GM23338 (cell line): ENCODE results near the gene ATP6V1A. TPM values are rescaled to one million over a fixed set of nuclear protein-coding genes. Genes with fewer than 3 reads are reported as not detected.

Source experiments
- ATAC-seq: fragments of 200-7000 bp; cut with Tn5 transposase; 3 replicates; pipeline ENCODE4 v1.9.1; 2020
- DNase-seq: peaks from one replicate; pipeline ENCODE4 v3.0.0-alpha.2; 2015; ENCODE audit warnings: low spot score
- H2AFZ ChIP-seq: fragments of 200-600 bp; sonication (generic); 2 replicates; pipeline ENCODE4 v1.8.0; 2016; ENCODE audit warnings: antibody characterized with exemption, mild to moderate bottlenecking, moderate library complexity
- H3F3A ChIP-seq: fragments of 200-600 bp; sonication (generic); replicated peaks from 2 replicates; pipeline ENCODE4 v1.8.0; 2017; ENCODE audit warnings: antibody characterized with exemption, mixed run types, low read depth
- H3K27ac ChIP-seq: fragments of 200-600 bp; sonication (generic); 2 replicates; pipeline ENCODE4 v1.6.1; 2016; ENCODE audit warnings: low read depth
- H3K27me3 ChIP-seq: fragments of 200-600 bp; sonication (generic); 2 replicates; pipeline ENCODE4 v1.8.0; 2016; ENCODE audit warnings: mild to moderate bottlenecking, mixed run types, moderate library complexity; ENCODE audit not compliant: insufficient read depth
- H3K36me3 ChIP-seq: fragments of 200-600 bp; sonication (generic); 2 replicates; pipeline ENCODE4 v1.8.0; 2016; ENCODE audit warnings: mild to moderate bottlenecking; ENCODE audit not compliant: insufficient read depth
- H3K4me1 ChIP-seq: fragments of 200-600 bp; sonication (generic); 2 replicates; pipeline ENCODE4 v1.8.0; 2016; ENCODE audit warnings: mild to moderate bottlenecking, moderate library complexity; ENCODE audit not compliant: insufficient read depth
- H3K4me2 ChIP-seq: fragments of 200-600 bp; sonication (generic); 2 replicates; pipeline ENCODE4 v1.7.1; 2017; ENCODE audit warnings: mixed run types
- H3K4me3 ChIP-seq: fragments of 200-600 bp; sonication (generic); 2 replicates; pipeline ENCODE4 v1.6.1; 2016; ENCODE audit warnings: mixed run types
- H3K79me2 ChIP-seq: fragments of 200-600 bp; sonication (generic); replicated peaks from 2 replicates; pipeline ENCODE4 v1.8.0; 2017; ENCODE audit warnings: mild to moderate bottlenecking; ENCODE audit not compliant: insufficient read depth
- H3K9me2 ChIP-seq: fragments of 200-600 bp; sonication (generic); 2 replicates; pipeline ENCODE4 v1.8.0; 2017; ENCODE audit not compliant: insufficient read depth
- H4K20me1 ChIP-seq: fragments of 200-600 bp; sonication (generic); replicated peaks from 2 replicates; pipeline ENCODE4 v1.8.0; 2017; ENCODE audit warnings: mild to moderate bottlenecking; ENCODE audit not compliant: insufficient read depth
- H3K27ac Mint-ChIP-seq: 2 replicates; pipeline ENCODE4 v1.8.0; 2020; ENCODE audit warnings: inconsistent platforms, mild to moderate bottlenecking, moderate library complexity, mixed read lengths
- H3K27me3 Mint-ChIP-seq: 3 replicates; pipeline ENCODE4 v1.8.0; 2022; ENCODE audit warnings: low read depth, mild to moderate bottlenecking, moderate library complexity, mixed read lengths, inconsistent platforms; ENCODE audit not compliant: insufficient read depth, poor library complexity
- H3K36me3 Mint-ChIP-seq: 3 replicates; pipeline ENCODE4 v1.8.0; 2021; ENCODE audit warnings: low read depth, mild to moderate bottlenecking, inconsistent platforms, moderate library complexity, mixed read lengths
- H3K4me1 Mint-ChIP-seq: 3 replicates; pipeline ENCODE4 v1.8.0; 2020; ENCODE audit warnings: mild to moderate bottlenecking, inconsistent platforms, mixed read lengths
- H3K4me3 Mint-ChIP-seq: 3 replicates; pipeline ENCODE4 v1.8.0; 2021; ENCODE audit warnings: moderate library complexity, mild to moderate bottlenecking, inconsistent platforms, mixed read lengths
- H3K9me3 Mint-ChIP-seq: 3 replicates; pipeline ENCODE4 v1.8.0; 2020; ENCODE audit warnings: moderate library complexity, mild to moderate bottlenecking, inconsistent platforms, mixed read lengths
- CREB1 ChIP-seq: fragments of 250-450 bp; sonication (Bioruptor Pico); IDR thresholded peaks from 2 replicates; pipeline ENCODE4 v1.5.0; 2020; ENCODE audit warnings: low read depth, mild to moderate bottlenecking, moderate library complexity
- EZH2 ChIP-seq: fragments of 200-600 bp; sonication (generic); IDR thresholded peaks from one replicate; pipeline ENCODE4 v1.8.0; 2017; ENCODE audit warnings: antibody characterized with exemption, mild to moderate bottlenecking, low read depth; ENCODE audit not compliant: unreplicated experiment
- EZH2phosphoT487 ChIP-seq: fragments of 200-600 bp; sonication (generic); IDR thresholded peaks from one replicate; pipeline ENCODE4 v1.8.1; 2018; ENCODE audit warnings: antibody characterized with exemption; ENCODE audit not compliant: unreplicated experiment
- JUNB ChIP-seq: IDR thresholded peaks from one replicate; pipeline ENCODE4 v1.6.1; 2016; ENCODE audit warnings: antibody characterized with exemption; ENCODE audit not compliant: unreplicated experiment
- NANOG ChIP-seq: IDR thresholded peaks from 2 replicates; pipeline ENCODE4 v1.6.1; 2016; ENCODE audit warnings: antibody characterized with exemption, borderline replicate concordance
- POLR2AphosphoS5 ChIP-seq: IDR thresholded peaks from 2 replicates; pipeline ENCODE4 v1.6.1; 2016; ENCODE audit warnings: antibody characterized with exemption, low read depth
- STAT1 ChIP-seq: IDR thresholded peaks from one replicate; pipeline ENCODE4 v1.6.1; 2016; ENCODE audit warnings: antibody characterized with exemption; ENCODE audit not compliant: unreplicated experiment
- ZNF114 ChIP-seq: fragments of 250-450 bp; sonication (Bioruptor Pico); IDR thresholded peaks from 2 replicates; pipeline ENCODE4 v1.5.0; 2020; ENCODE audit warnings: mild to moderate bottlenecking, moderate library complexity
- ZNF331 ChIP-seq: fragments of 250-450 bp; sonication (Bioruptor Pico); IDR thresholded peaks from 2 replicates; pipeline ENCODE4 v1.5.0; 2020; ENCODE audit warnings: low read depth, mild to moderate bottlenecking, moderate library complexity
- ZNF462 ChIP-seq: fragments of 250-450 bp; sonication (Bioruptor Pico); IDR thresholded peaks from 2 replicates; pipeline ENCODE4 v1.5.0; 2020; ENCODE audit warnings: mild to moderate bottlenecking, moderate library complexity
- polyA plus RNA-seq: library from polyadenylated mRNA; unstranded; fragments of >200 nt; fragmentation: Nextera tagmentation; extraction: Ambion mirVana; gene quantifications from 2 replicates; pipeline ENCODE4 v1.2.1, GENCODE V29; 2016
- total RNA-seq: library from RNA; depleted of rRNA; stranded (reverse); fragments of >200 nt; shearing (Covaris generic); gene quantifications from 2 replicates; pipeline ENCODE4 v1.2.3, GENCODE V29; 2014
- TF ChIP-seq, protein P1 (sequence below): IDR thresholded peaks from 2 replicates; pipeline ENCODE4 v1.6.1; 2016; ENCODE audit warnings: antibody characterized with exemption
- TF ChIP-seq, protein P2 (sequence below), 2 experiments: fragments of 200-600 bp in 1 of 2; sonication (generic) in 1 of 2; conservative IDR thresholded peaks; 2 replicates each; pipeline versions ENCODE4 v1.5.1 to v1.6.1; 2016 to 2017; ENCODE audit warnings: antibody characterized with exemption in 2 of 2, low read depth in 2 of 2, mild to moderate bottlenecking in 2 of 2, moderate library complexity in 1 of 2
- TF ChIP-seq, protein P3 (sequence below): IDR thresholded peaks from one replicate; pipeline ENCODE4 v1.6.1; 2018; ENCODE audit warnings: antibody characterized with exemption; ENCODE audit not compliant: unreplicated experiment

ATP6V1A gene
- total and polyA plus RNA-seq, 2 experiments from 2014 or later = 38.0 to 87.3 TPM

- H3K4me2 ChIP-seq = no peak overlapping the region
- Mint-ChIP-seq H3K9me3 (no peaks in the 10 kb centered on the region), H3K4me1 (no peaks in the 10 kb centered on the region), H3K27ac (no peak overlapping the region), H3K27me3 (no peaks in the 10 kb centered on the region), H3K4me3 (no peak overlapping the region), H3K36me3 (peaks cover 17% of the 10 kb centered on the region)
- ATAC-seq = no peak
- H3K79me2 ChIP-seq = no peaks in the 10 kb centered on the region
- no peak overlapping the region for H3K4me3 ChIP-seq
- no peak overlapping the region for H3K27ac ChIP-seq
- no peak for DNase-seq
- H3K27me3 ChIP-seq = no peaks in the 10 kb centered on the region
- TF ChIP-seq ZNF462 (CRISPR knock-in tag) (no peak), CREB1 (no peak), EZH2 (no peak), NANOG (no peak), ZNF114 (CRISPR knock-in tag) (no peak), EZH2phosphoT487 (no peak), POLR2AphosphoS5 (no peak), STAT1 (no peak), ZNF331 (no peak), JUNB (no peak)
- TF ChIP-seq, protein P1, sequence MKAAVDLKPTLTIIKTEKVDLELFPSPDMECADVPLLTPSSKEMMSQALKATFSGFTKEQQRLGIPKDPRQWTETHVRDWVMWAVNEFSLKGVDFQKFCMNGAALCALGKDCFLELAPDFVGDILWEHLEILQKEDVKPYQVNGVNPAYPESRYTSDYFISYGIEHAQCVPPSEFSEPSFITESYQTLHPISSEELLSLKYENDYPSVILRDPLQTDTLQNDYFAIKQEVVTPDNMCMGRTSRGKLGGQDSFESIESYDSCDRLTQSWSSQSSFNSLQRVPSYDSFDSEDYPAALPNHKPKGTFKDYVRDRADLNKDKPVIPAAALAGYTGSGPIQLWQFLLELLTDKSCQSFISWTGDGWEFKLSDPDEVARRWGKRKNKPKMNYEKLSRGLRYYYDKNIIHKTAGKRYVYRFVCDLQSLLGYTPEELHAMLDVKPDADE = no peak
- TF ChIP-seq, protein P2, sequence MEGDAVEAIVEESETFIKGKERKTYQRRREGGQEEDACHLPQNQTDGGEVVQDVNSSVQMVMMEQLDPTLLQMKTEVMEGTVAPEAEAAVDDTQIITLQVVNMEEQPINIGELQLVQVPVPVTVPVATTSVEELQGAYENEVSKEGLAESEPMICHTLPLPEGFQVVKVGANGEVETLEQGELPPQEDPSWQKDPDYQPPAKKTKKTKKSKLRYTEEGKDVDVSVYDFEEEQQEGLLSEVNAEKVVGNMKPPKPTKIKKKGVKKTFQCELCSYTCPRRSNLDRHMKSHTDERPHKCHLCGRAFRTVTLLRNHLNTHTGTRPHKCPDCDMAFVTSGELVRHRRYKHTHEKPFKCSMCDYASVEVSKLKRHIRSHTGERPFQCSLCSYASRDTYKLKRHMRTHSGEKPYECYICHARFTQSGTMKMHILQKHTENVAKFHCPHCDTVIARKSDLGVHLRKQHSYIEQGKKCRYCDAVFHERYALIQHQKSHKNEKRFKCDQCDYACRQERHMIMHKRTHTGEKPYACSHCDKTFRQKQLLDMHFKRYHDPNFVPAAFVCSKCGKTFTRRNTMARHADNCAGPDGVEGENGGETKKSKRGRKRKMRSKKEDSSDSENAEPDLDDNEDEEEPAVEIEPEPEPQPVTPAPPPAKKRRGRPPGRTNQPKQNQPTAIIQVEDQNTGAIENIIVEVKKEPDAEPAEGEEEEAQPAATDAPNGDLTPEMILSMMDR (conservative IDR thresholded peaks at IDR 0.05; ENCODE audit: low read depth in 2 of 2) = no peak
- TF ChIP-seq, protein P3, sequence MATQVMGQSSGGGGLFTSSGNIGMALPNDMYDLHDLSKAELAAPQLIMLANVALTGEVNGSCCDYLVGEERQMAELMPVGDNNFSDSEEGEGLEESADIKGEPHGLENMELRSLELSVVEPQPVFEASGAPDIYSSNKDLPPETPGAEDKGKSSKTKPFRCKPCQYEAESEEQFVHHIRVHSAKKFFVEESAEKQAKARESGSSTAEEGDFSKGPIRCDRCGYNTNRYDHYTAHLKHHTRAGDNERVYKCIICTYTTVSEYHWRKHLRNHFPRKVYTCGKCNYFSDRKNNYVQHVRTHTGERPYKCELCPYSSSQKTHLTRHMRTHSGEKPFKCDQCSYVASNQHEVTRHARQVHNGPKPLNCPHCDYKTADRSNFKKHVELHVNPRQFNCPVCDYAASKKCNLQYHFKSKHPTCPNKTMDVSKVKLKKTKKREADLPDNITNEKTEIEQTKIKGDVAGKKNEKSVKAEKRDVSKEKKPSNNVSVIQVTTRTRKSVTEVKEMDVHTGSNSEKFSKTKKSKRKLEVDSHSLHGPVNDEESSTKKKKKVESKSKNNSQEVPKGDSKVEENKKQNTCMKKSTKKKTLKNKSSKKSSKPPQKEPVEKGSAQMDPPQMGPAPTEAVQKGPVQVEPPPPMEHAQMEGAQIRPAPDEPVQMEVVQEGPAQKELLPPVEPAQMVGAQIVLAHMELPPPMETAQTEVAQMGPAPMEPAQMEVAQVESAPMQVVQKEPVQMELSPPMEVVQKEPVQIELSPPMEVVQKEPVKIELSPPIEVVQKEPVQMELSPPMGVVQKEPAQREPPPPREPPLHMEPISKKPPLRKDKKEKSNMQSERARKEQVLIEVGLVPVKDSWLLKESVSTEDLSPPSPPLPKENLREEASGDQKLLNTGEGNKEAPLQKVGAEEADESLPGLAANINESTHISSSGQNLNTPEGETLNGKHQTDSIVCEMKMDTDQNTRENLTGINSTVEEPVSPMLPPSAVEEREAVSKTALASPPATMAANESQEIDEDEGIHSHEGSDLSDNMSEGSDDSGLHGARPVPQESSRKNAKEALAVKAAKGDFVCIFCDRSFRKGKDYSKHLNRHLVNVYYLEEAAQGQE = no peak
- no peaks in the 10 kb centered on the region for H4K20me1 ChIP-seq
- peaks cover 6% of the 10 kb centered on the region; the same call in 1 of the 2 replicates for H3K36me3 ChIP-seq
- H3F3A ChIP-seq = no peaks in the 10 kb centered on the region
- H3K4me1 ChIP-seq = no peaks in the 10 kb centered on the region
- H3K9me2 ChIP-seq = no peaks in the 10 kb centered on the region
- no peak overlapping the region for H2AFZ ChIP-seq
These were observed 47.7 kb downstream of the ATP6V1A start for GRCh38 chr3:113794526-113794925.
